SKM-1 treated with dmso at 0.1 percent for 144 hours (cell line): ENCODE measurements around the gene TXNIP.

Experiments used
- DNase-seq: peaks from one replicate; lab custom pipeline; 2025; ENCODE audit not compliant: unreplicated experiment; lab: John Stamatoyannopoulos, UW

Gene TXNIP

GRCh38 chr1:145946477-145946986, 49.8 kb downstream of the TXNIP start:
- DNase-seq: no peak

DNA sequence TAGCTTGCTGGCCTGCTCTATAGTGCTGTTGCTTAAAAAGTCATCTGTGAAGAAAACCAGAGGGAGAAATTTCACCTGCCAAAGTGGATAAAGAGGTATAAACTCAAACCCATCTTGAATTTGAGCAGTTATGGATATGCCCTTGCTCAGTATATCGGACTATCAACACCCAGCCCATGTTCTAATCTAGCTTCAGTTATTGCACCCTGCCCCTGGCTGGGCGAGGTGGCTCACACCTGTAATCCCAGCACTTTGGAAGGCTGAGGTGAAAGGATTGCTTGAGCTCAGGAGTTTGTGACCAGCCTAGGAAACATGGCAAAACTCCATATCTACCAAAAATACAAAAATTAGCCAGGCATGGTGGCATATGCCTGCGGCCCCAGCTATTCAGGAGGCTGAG, 51.8 kb downstream of the TXNIP start:
- DNase-seq: no peak

DNA sequence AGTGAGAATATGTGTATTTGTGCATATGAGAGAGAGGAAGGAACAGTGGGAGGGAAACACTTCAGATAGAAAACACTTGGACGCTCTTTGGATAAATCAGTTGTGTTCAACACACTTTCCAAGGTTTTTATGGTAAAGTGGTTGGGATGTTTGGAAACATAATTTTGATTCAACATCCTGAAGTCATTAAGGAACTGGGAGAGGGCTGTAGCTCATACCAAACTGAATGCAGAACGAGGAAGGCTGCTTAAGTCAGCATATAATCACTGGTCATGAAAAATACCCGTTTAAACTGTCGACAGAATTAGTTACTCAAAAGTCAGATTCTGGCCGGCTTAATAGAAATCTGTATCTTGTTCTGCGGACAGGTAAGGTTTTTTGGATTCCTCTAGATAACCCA, 53.5 kb downstream of the TXNIP start:
- no peak for DNase-seq
